ENCODE results near the gene KDM4F.

GRCh38 chr11:95070471-95070870 is 21.2 kb downstream of the KDM4F start:
- TF ChIP-seq CTCF (IDR thresholded peaks at IDR 0.05) (no peak), EZH2 (IDR thresholded peaks at IDR 0.05) (no peak)

All from neural progenitor cell (in vitro differentiated cells).